Osteocyte (in vitro differentiated cells): ENCODE results near the gene ITPR1. TPM values are rescaled to one million over a fixed set of nuclear protein-coding genes. Genes with fewer than 3 reads are reported as not detected.

Experiments used
- DNase-seq: peaks from one replicate; pipeline ENCODE4 v3.0.0; 2021; ENCODE audit warnings: mixed read lengths; ENCODE audit not compliant: unreplicated experiment; ENCODE audit errors: extremely low spot score
- H3K27ac Mint-ChIP-seq: one replicate; pipeline ENCODE4 v1.8.0; 2021; ENCODE audit warnings: mild to moderate bottlenecking, mixed read lengths; ENCODE audit not compliant: unreplicated experiment
- H3K27me3 Mint-ChIP-seq: one replicate; pipeline ENCODE4 v1.8.0; 2021; ENCODE audit warnings: mixed read lengths; ENCODE audit not compliant: unreplicated experiment
- H3K36me3 Mint-ChIP-seq: one replicate; pipeline ENCODE4 v1.8.0; 2021; ENCODE audit warnings: mixed read lengths; ENCODE audit not compliant: unreplicated experiment
- H3K4me1 Mint-ChIP-seq: one replicate; pipeline ENCODE4 v1.8.0; 2021; ENCODE audit warnings: mixed read lengths; ENCODE audit not compliant: unreplicated experiment
- H3K4me3 Mint-ChIP-seq: one replicate; pipeline ENCODE4 v1.8.0; 2021; ENCODE audit warnings: mild to moderate bottlenecking, moderate library complexity, mixed read lengths; ENCODE audit not compliant: unreplicated experiment
- H3K9me3 Mint-ChIP-seq: one replicate; pipeline ENCODE4 v1.8.0; 2021; ENCODE audit warnings: mixed read lengths; ENCODE audit not compliant: unreplicated experiment
- total RNA-seq: library from RNA; stranded (reverse); gene quantifications from 2 replicates; pipeline ENCODE4 v1.2.1, GENCODE V29; 2021
- TF ChIP-seq, protein P1 (sequence below): fragments of 200-600 bp; sonication (generic); IDR thresholded peaks from 2 replicates; pipeline ENCODE4 v1.5.0; 2021; ENCODE audit warnings: antibody characterized with exemption, mild to moderate bottlenecking, moderate library complexity

The ITPR1 gene
- total RNA-seq, 1 donor from 2014 or later, result 34.3 TPM

DNA sequence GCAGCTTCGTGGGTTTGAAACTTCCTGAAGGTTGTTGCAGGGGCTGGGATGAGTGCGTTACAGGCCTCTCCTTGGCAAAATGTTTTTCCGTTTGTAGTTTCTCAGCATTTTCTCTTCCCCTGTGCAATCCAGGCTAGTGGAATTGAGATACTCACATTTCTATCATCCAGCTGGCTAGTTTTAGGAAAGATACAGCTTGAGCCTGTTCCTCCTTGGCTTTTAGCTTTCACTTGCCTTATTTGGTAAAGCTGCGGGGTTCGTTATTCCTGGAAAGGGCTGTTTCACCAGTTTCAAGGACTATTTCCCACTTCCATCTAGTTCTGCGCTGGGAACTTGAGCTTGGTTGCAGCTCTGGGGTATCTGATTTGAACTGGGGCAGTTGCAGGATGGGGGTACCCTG, 90.3 kb downstream of the ITPR1 start:
- Mint-ChIP-seq H3K9me3 (no peaks in the 10 kb centered on the region), H3K27me3 (no peaks in the 10 kb centered on the region), H3K27ac (peak overlapping the region; percentile 93), H3K4me1 (peaks cover 43% of the 10 kb centered on the region), H3K36me3 (no peaks in the 10 kb centered on the region), H3K4me3 (peak overlapping the region; percentile 50)
- TF ChIP-seq, protein P1, sequence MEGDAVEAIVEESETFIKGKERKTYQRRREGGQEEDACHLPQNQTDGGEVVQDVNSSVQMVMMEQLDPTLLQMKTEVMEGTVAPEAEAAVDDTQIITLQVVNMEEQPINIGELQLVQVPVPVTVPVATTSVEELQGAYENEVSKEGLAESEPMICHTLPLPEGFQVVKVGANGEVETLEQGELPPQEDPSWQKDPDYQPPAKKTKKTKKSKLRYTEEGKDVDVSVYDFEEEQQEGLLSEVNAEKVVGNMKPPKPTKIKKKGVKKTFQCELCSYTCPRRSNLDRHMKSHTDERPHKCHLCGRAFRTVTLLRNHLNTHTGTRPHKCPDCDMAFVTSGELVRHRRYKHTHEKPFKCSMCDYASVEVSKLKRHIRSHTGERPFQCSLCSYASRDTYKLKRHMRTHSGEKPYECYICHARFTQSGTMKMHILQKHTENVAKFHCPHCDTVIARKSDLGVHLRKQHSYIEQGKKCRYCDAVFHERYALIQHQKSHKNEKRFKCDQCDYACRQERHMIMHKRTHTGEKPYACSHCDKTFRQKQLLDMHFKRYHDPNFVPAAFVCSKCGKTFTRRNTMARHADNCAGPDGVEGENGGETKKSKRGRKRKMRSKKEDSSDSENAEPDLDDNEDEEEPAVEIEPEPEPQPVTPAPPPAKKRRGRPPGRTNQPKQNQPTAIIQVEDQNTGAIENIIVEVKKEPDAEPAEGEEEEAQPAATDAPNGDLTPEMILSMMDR, result no peak
- DNase-seq, result no peak

GRCh38 chr3:4584456-4585249, 91.5 kb downstream of the ITPR1 start:
- H3K27ac Mint-ChIP-seq, result peak overlapping the region; percentile 93
- H3K4me3 Mint-ChIP-seq, result peak overlapping the region; percentile 56
- H3K9me3 Mint-ChIP-seq, result no peaks in the 10 kb centered on the region
- TF ChIP-seq, protein P1, result peak; percentile 49
- peaks cover 47% of the 10 kb centered on the region for H3K4me1 Mint-ChIP-seq
- DNase-seq, result no peak
- H3K36me3 Mint-ChIP-seq, result no peaks in the 10 kb centered on the region
- no peaks in the 10 kb centered on the region for H3K27me3 Mint-ChIP-seq

DNA sequence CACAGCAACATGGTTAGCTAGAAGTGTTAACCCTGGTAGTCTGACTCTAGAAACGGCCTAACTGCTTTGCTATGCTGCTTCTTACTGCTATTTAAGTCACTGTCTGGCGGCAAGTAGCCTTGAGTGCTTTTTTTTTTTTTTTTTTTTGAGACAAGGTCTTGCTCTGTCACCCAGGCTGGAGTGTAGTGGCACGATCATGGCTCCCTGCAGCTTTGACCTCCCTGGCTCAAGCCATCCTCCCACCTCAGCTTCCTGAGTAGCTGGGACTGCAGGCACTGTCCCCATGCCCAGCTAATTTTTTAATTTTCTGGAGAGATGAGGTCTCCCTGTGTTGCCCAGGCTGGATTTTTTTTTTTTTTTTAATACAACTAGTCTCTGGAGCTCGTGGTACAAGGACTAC, 93.2 kb downstream of the ITPR1 start:
- Mint-ChIP-seq H3K36me3 (no peaks in the 10 kb centered on the region), H3K4me3 (no peak overlapping the region), H3K27me3 (no peaks in the 10 kb centered on the region), H3K9me3 (no peaks in the 10 kb centered on the region), H3K4me1 (peaks cover 42% of the 10 kb centered on the region), H3K27ac (no peak overlapping the region)
- DNase-seq, result no peak
- TF ChIP-seq, protein P1, result no peak

GRCh38 chr3:4587061-4587837, 94.1 kb downstream of the ITPR1 start:
- Mint-ChIP-seq H3K36me3 (no peaks in the 10 kb centered on the region), H3K4me1 (peaks cover 34% of the 10 kb centered on the region), H3K9me3 (no peaks in the 10 kb centered on the region)

DNA sequence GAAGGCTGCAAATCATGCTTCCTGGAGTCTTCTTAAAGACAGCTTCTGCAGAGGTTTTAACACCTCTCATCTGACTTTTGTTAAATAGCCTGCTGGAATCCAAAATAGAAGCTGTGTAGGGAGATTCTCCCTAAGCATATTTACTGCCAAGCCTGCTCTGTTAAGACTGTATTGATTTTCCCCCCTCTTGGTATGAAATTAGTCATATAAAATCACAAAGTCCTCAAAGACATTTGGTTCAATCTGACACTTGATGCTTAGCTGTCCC, 94.6 kb downstream of the ITPR1 start:
- TF ChIP-seq, protein P1, result no peak
- no peaks in the 10 kb centered on the region for H3K27me3 Mint-ChIP-seq
- H3K27ac Mint-ChIP-seq, result no peak overlapping the region
- no peak overlapping the region for H3K4me3 Mint-ChIP-seq
- peaks cover 29% of the 10 kb centered on the region for H3K4me1 Mint-ChIP-seq
- no peaks in the 10 kb centered on the region for H3K36me3 Mint-ChIP-seq
- DNase-seq, result no peak
- no peaks in the 10 kb centered on the region for H3K9me3 Mint-ChIP-seq

More at GRCh38 chr3:4587061-4587837, 94.1 kb downstream of the ITPR1 start:
- Mint-ChIP-seq H3K27ac (no peak overlapping the region), H3K27me3 (no peaks in the 10 kb centered on the region), H3K4me3 (no peak overlapping the region)
- DNase-seq, result no peak
- TF ChIP-seq, protein P1, result no peak
